HEK293 (cell line): ENCODE measurements around the gene HMGN3.

ENCODE experiments used
- CTCF ChIA-PET: fragments of 350-600 bp; formaldehyde crosslinking; extraction: SDS; loops from one replicate; lab custom pipeline; 2021; ENCODE audit warnings: antibody characterized with exemption; lab: Yijun Ruan, JAX
- POLR2A ChIA-PET: fragments of 300-600 bp; formaldehyde crosslinking; extraction: SDS; loops from one replicate; lab custom pipeline; 2020; ENCODE audit warnings: antibody characterized with exemption, inconsistent platforms; lab: Yijun Ruan, JAX
- H3K27ac ChIP-seq: fragments of 200-500 bp; sonication (Bioruptor generic); 2 replicates; pipeline ENCODE4 v1.5.1; 2014; ENCODE audit warnings: low read depth, low read length, control low read depth, inconsistent platforms; ENCODE audit errors: extremely low read depth
- H3K36me3 ChIP-seq, 2 experiments: fragments of 200-500 bp in 1 of 2; sonication (Bioruptor generic) in 1 of 2; 1 replicate in 1 of 2; 2 replicates in 1 of 2; pipeline ENCODE4 v1.5.1; 2014 to 2017; ENCODE audit warnings: inconsistent platforms in 2 of 2, low read length in 2 of 2; ENCODE audit not compliant: control insufficient read depth in 2 of 2, insufficient read depth in 1 of 2
- H3K4me1 ChIP-seq: fragments of 200-500 bp; sonication (Bioruptor generic); 2 replicates; pipeline ENCODE4 v1.5.1; 2014; ENCODE audit warnings: mild to moderate bottlenecking, low read length, inconsistent platforms; ENCODE audit not compliant: control insufficient read depth, insufficient read depth
- H3K4me3 ChIP-seq: 2 replicates; pipeline ENCODE4 v1.5.1; 2011; ENCODE audit warnings: low read depth, mild to moderate bottlenecking, control low read depth, low read length, moderate library complexity
- H3K9me3 ChIP-seq: fragments of 200-500 bp; sonication (Bioruptor generic); 2 replicates; pipeline ENCODE4 v1.5.1; 2014; ENCODE audit warnings: low read depth, low read length, inconsistent platforms; ENCODE audit not compliant: control insufficient read depth, insufficient read depth
- BCL11A ChIP-seq: fragments of 450-650 bp; formaldehyde crosslinking; IDR thresholded peaks from 2 replicates; pipeline ENCODE4 v1.5.1; 2016; ENCODE audit warnings: low read depth, missing biosample characterization, missing genetic modification characterization
- BCL11B ChIP-seq: fragments of 450-650 bp; formaldehyde crosslinking; IDR thresholded peaks from 2 replicates; pipeline ENCODE4 v1.5.1; 2016; ENCODE audit warnings: low read depth, missing biosample characterization, missing genetic modification characterization
- KLF7 ChIP-seq: fragments of 450-650 bp; formaldehyde crosslinking; IDR thresholded peaks from 2 replicates; pipeline ENCODE4 v1.5.1; 2016; ENCODE audit warnings: missing biosample characterization, missing genetic modification characterization, borderline replicate concordance
- MZF1 ChIP-seq: fragments of 450-650 bp; formaldehyde crosslinking; IDR thresholded peaks from 2 replicates; pipeline ENCODE4 v1.5.1; 2017; ENCODE audit warnings: missing biosample characterization, missing genetic modification characterization, borderline replicate concordance
- RBAK ChIP-seq: fragments of 450-650 bp; formaldehyde crosslinking; IDR thresholded peaks from 2 replicates; pipeline ENCODE4 v1.5.1; 2016; ENCODE audit warnings: missing biosample characterization, missing genetic modification characterization
- ZNF112 ChIP-seq: fragments of 450-650 bp; formaldehyde crosslinking; IDR thresholded peaks from 2 replicates; pipeline ENCODE4 v1.5.0; 2017; ENCODE audit warnings: missing biosample characterization, missing genetic modification characterization
- ZNF132 ChIP-seq: fragments of 450-650 bp; formaldehyde crosslinking; IDR thresholded peaks from 2 replicates; pipeline ENCODE4 v1.5.1; 2017; ENCODE audit warnings: missing biosample characterization, missing genetic modification characterization, borderline replicate concordance
- ZNF221 ChIP-seq: fragments of 450-650 bp; formaldehyde crosslinking; IDR thresholded peaks from 2 replicates; pipeline ENCODE4 v1.5.1; 2017; ENCODE audit warnings: missing biosample characterization, missing genetic modification characterization, borderline replicate concordance
- ZNF24 ChIP-seq: fragments of 450-650 bp; formaldehyde crosslinking; IDR thresholded peaks from 2 replicates; pipeline ENCODE4 v1.5.1; 2016; ENCODE audit warnings: missing biosample characterization, missing genetic modification characterization
- ZNF335 ChIP-seq: fragments of 450-650 bp; formaldehyde crosslinking; conservative IDR thresholded peaks from 2 replicates; pipeline ENCODE4 v1.5.1; 2016; ENCODE audit warnings: missing biosample characterization, missing genetic modification characterization
- ZNF423 ChIP-seq: fragments of 450-650 bp; formaldehyde crosslinking; IDR thresholded peaks from 2 replicates; pipeline ENCODE4 v1.5.1; 2016; ENCODE audit warnings: missing biosample characterization, missing genetic modification characterization
- ZNF473 ChIP-seq: fragments of 450-650 bp; formaldehyde crosslinking; IDR thresholded peaks from 2 replicates; pipeline ENCODE4 v1.5.1; 2017; ENCODE audit warnings: missing biosample characterization, missing genetic modification characterization
- ZNF48 ChIP-seq: fragments of 450-650 bp; formaldehyde crosslinking; IDR thresholded peaks from 2 replicates; pipeline ENCODE4 v1.5.1; 2016; ENCODE audit warnings: missing biosample characterization, missing genetic modification characterization
- ZNF548 ChIP-seq: fragments of 450-650 bp; formaldehyde crosslinking; IDR thresholded peaks from 2 replicates; pipeline ENCODE4 v1.5.1; 2016; ENCODE audit warnings: missing biosample characterization, missing genetic modification characterization
- ZNF558 ChIP-seq: fragments of 450-650 bp; formaldehyde crosslinking; IDR thresholded peaks from 2 replicates; pipeline ENCODE4 v1.5.1; 2016; ENCODE audit warnings: missing biosample characterization, missing genetic modification characterization
- ZNF571 ChIP-seq: fragments of 450-650 bp; formaldehyde crosslinking; IDR thresholded peaks from 2 replicates; pipeline ENCODE4 v1.5.0; 2017; ENCODE audit warnings: missing biosample characterization, missing genetic modification characterization
- ZNF610 ChIP-seq: fragments of 450-650 bp; formaldehyde crosslinking; IDR thresholded peaks from 2 replicates; pipeline ENCODE4 v1.5.1; 2016; ENCODE audit warnings: missing biosample characterization, missing genetic modification characterization, borderline replicate concordance
- ZNF626 ChIP-seq: fragments of 450-650 bp; sonication (Bioruptor Pico); formaldehyde crosslinking; IDR thresholded peaks from 2 replicates; pipeline ENCODE4 v1.5.1; 2018; ENCODE audit warnings: missing biosample characterization, missing genetic modification characterization, inconsistent platforms
- ZNF664 ChIP-seq: fragments of 450-650 bp; formaldehyde crosslinking; IDR thresholded peaks from 2 replicates; pipeline ENCODE4 v1.5.1; 2016; ENCODE audit warnings: missing biosample characterization, missing genetic modification characterization
- ZNF677 ChIP-seq: fragments of 450-650 bp; IDR thresholded peaks from 2 replicates; pipeline ENCODE4 v1.5.0; 2018; ENCODE audit warnings: missing biosample characterization, mild to moderate bottlenecking, missing genetic modification characterization, moderate library complexity
- ZNF701 ChIP-seq: fragments of 450-650 bp; formaldehyde crosslinking; IDR thresholded peaks from 2 replicates; pipeline ENCODE4 v1.5.1; 2016; ENCODE audit warnings: missing biosample characterization, missing genetic modification characterization
- TF ChIP-seq, protein P1 (sequence below): fragments of 450-650 bp; formaldehyde crosslinking; IDR thresholded peaks from 2 replicates; pipeline ENCODE4 v1.5.1; 2016; ENCODE audit warnings: missing biosample characterization, missing genetic modification characterization
- TF ChIP-seq, protein P2 (sequence below): fragments of 450-650 bp; formaldehyde crosslinking; IDR thresholded peaks from 2 replicates; pipeline ENCODE4 v1.5.1; 2016; ENCODE audit warnings: missing biosample characterization, missing genetic modification characterization
- TF ChIP-seq, protein P3 (sequence below): fragments of 450-650 bp; formaldehyde crosslinking; IDR thresholded peaks from 2 replicates; pipeline ENCODE4 v1.5.1; 2016; ENCODE audit warnings: missing biosample characterization, missing genetic modification characterization
- TF ChIP-seq, protein P4 (sequence below): fragments of 450-650 bp; formaldehyde crosslinking; IDR thresholded peaks from 2 replicates; pipeline ENCODE4 v1.5.1; 2016; ENCODE audit warnings: missing biosample characterization, missing genetic modification characterization
- TF ChIP-seq, protein P5 (sequence below): fragments of 450-650 bp; formaldehyde crosslinking; IDR thresholded peaks from 2 replicates; pipeline ENCODE4 v1.5.1; 2016; ENCODE audit warnings: missing biosample characterization, missing genetic modification characterization

HMGN3 gene

DNA sequence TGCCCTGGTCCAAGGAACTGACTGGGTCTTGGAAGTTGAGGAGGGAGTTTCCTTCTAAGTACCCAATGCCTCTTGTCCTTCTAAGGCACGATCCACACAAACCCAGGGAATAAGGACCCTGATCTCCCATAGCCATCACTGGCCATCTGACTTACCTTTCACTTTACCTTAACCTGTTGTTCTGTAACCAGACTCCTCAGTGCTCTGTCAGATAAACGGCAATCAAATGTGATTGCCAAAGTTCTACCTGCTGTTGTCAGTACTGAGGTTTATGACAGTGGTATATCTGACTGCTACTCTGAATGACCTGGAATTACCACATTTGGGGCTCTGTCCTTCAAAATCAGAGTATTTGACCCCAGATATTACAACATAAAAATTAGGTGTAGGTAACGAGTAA, 49.8 kb downstream of the HMGN3 start:
- Histone ChIP-seq H3K9me3 (no peaks in the 10 kb centered on the region), H3K36me3 (no peaks in the 10 kb centered on the region), H3K4me1 (no peaks in the 10 kb centered on the region), H3K27ac (no peak overlapping the region), H3K4me3 (no peak overlapping the region)
- TF ChIP-seq ZNF571 (tag by site-specific recombination) (no peak), ZNF132 (no peak), KLF7 (no peak), BCL11A (tag by site-specific recombination) (no peak), ZNF221 (tag by site-specific recombination) (no peak), ZNF335 (tag by site-specific recombination) (no peak), RBAK (tag by site-specific recombination) (no peak), MZF1 (tag by site-specific recombination) (no peak), ZNF423 (tag by site-specific recombination) (no peak)
- TF ChIP-seq, protein P1, sequence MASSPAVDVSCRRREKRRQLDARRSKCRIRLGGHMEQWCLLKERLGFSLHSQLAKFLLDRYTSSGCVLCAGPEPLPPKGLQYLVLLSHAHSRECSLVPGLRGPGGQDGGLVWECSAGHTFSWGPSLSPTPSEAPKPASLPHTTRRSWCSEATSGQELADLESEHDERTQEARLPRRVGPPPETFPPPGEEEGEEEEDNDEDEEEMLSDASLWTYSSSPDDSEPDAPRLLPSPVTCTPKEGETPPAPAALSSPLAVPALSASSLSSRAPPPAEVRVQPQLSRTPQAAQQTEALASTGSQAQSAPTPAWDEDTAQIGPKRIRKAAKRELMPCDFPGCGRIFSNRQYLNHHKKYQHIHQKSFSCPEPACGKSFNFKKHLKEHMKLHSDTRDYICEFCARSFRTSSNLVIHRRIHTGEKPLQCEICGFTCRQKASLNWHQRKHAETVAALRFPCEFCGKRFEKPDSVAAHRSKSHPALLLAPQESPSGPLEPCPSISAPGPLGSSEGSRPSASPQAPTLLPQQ: no peak
- TF ChIP-seq, protein P2, sequence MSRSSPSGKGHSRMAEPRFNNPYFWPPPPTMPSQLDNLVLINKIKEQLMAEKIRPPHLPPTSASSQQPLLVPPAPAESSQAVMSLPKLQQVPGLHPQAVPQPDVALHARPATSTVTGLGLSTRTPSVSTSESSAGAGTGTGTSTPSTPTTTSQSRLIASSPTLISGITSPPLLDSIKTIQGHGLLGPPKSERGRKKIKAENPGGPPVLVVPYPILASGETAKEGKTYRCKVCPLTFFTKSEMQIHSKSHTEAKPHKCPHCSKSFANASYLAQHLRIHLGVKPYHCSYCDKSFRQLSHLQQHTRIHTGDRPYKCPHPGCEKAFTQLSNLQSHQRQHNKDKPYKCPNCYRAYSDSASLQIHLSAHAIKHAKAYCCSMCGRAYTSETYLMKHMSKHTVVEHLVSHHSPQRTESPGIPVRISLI (tag by site-specific recombination): no peak
- TF ChIP-seq, protein P3, sequence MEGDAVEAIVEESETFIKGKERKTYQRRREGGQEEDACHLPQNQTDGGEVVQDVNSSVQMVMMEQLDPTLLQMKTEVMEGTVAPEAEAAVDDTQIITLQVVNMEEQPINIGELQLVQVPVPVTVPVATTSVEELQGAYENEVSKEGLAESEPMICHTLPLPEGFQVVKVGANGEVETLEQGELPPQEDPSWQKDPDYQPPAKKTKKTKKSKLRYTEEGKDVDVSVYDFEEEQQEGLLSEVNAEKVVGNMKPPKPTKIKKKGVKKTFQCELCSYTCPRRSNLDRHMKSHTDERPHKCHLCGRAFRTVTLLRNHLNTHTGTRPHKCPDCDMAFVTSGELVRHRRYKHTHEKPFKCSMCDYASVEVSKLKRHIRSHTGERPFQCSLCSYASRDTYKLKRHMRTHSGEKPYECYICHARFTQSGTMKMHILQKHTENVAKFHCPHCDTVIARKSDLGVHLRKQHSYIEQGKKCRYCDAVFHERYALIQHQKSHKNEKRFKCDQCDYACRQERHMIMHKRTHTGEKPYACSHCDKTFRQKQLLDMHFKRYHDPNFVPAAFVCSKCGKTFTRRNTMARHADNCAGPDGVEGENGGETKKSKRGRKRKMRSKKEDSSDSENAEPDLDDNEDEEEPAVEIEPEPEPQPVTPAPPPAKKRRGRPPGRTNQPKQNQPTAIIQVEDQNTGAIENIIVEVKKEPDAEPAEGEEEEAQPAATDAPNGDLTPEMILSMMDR (tag by site-specific recombination): no peak
- POLR2A ChIA-PET: no interaction called here
- CTCF ChIA-PET: interaction anchor here (0.7 kb wide), 1 partner anchor 437 kb away, joined by 3 read pairs; no protein-coding TSS in a partner anchor

DNA sequence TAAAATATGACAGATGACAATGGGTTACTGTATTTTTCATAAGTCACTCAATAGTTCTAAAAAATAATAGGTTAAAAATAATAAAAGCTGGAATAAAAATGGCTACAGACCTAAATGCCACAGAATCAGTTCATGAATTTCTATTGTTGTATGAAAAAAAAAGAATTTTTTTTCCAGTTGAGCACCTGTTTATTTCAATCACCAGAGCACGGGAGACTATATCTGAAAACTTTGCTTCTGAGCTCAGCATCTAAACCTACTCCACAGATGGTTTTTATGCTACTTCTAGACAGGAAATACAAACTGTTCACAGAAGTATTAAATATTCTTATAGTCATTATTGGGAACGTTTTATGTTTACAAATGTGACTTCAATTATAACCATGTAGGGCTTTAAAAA, 50.4 kb downstream of the HMGN3 start:
- TF ChIP-seq BCL11B (tag by site-specific recombination) (no peak), ZNF677 (no peak), ZNF664 (tag by site-specific recombination) (no peak), ZNF701 (tag by site-specific recombination) (no peak), ZNF112 (tag by site-specific recombination) (no peak), ZNF473 (tag by site-specific recombination) (no peak), ZNF610 (no peak), ZNF24 (tag by site-specific recombination) (no peak), ZNF558 (tag by site-specific recombination) (no peak), ZNF548 (tag by site-specific recombination) (no peak), ZNF626 (tag by site-specific recombination) (no peak), ZNF48 (tag by site-specific recombination) (no peak)
- TF ChIP-seq, protein P4, sequence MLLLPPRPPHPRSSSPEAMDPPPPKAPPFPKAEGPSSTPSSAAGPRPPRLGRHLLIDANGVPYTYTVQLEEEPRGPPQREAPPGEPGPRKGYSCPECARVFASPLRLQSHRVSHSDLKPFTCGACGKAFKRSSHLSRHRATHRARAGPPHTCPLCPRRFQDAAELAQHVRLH: no peak
- TF ChIP-seq, protein P2 (tag by site-specific recombination): no peak
- TF ChIP-seq, protein P5, sequence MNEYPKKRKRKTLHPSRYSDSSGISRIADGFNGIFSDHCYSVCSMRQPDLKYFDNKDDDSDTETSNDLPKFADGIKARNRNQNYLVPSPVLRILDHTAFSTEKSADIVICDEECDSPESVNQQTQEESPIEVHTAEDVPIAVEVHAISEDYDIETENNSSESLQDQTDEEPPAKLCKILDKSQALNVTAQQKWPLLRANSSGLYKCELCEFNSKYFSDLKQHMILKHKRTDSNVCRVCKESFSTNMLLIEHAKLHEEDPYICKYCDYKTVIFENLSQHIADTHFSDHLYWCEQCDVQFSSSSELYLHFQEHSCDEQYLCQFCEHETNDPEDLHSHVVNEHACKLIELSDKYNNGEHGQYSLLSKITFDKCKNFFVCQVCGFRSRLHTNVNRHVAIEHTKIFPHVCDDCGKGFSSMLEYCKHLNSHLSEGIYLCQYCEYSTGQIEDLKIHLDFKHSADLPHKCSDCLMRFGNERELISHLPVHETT (tag by site-specific recombination): no peak
- CTCF ChIA-PET: interaction anchor here (0.7 kb wide), 1 partner anchor 437 kb away, joined by 3 read pairs; no protein-coding TSS in a partner anchor
- POLR2A ChIA-PET: no interaction called here

More for the DNA sequence above, 50.4 kb downstream of the HMGN3 start:
- Histone ChIP-seq H3K4me3 (no peak overlapping the region), H3K27ac (no peak overlapping the region), H3K4me1 (no peaks in the 10 kb centered on the region), H3K36me3 (no peaks in the 10 kb centered on the region), H3K9me3 (no peaks in the 10 kb centered on the region)
